GM12878 (cell line): ENCODE measurements around the gene ZNF334. TPM values are rescaled to one million over a fixed set of nuclear protein-coding genes. Genes with fewer than 3 reads are reported as not detected.

ENCODE experiments used
- ATAC-seq: fragments of 200-7000 bp; cut with Tn5 transposase; 3 replicates; pipeline ENCODE4 v1.9.1; 2020; ENCODE audit warnings: mild to moderate bottlenecking, moderate library complexity
- BruUV-seq: library from RNA; stranded (reverse); fragments of 400-500 nt; replicated peaks from 2 replicates; lab custom pipeline; 2021; lab: Mats Ljungman, UMichigan
- CTCF ChIA-PET: fragments of 300-600 bp; sonication (Branson Sonifier 250); formaldehyde crosslinking; extraction: SDS; loops from one replicate; lab custom pipeline; 2021; ENCODE audit warnings: inconsistent platforms; lab: Yijun Ruan, JAX
- POLR2A ChIA-PET: fragments of 350-600 bp; formaldehyde crosslinking; extraction: SDS; loops from one replicate; lab custom pipeline; 2021; ENCODE audit warnings: inconsistent platforms; lab: Charles Lee
- RAD21 ChIA-PET: fragments of 300-600 bp; sonication (Branson Sonifier 250); formaldehyde crosslinking; loops from one replicate; lab custom pipeline; 2023; ENCODE audit warnings: antibody characterized with exemption; ENCODE audit not compliant: unreplicated experiment; lab: Charles Lee
- SMC1A ChIA-PET: fragments of 300-600 bp; sonication (Branson Sonifier 250); formaldehyde crosslinking; loops from one replicate; lab custom pipeline; 2023; ENCODE audit not compliant: unreplicated experiment, uncharacterized antibody; lab: Charles Lee
- DNase-seq: peaks from one replicate; pipeline ENCODE4 v3.0.0-alpha.2; 2011; ENCODE audit warnings: low read depth, low spot score
- FAIRE-seq: peaks from 3 replicates; lab custom pipeline; 2011; peaks lifted over from hg19 to GRCh38; lab: Jason Lieb, UNC
- H2AFZ ChIP-seq: 2 replicates; pipeline ENCODE4 v1.6.0; 2011; ENCODE audit warnings: low read depth, low read length, control low read depth; ENCODE audit not compliant: control insufficient read depth
- H3K27ac ChIP-seq: 2 replicates; pipeline ENCODE4 v1.5.1; 2011; ENCODE audit warnings: control low read depth; ENCODE audit not compliant: control insufficient read depth, insufficient read depth
- H3K27me3 ChIP-seq, 2 experiments: replicated peaks in 1 of 2; 2 replicates each; pipeline versions ENCODE4 v1.6.0 to v1.6.1; 2011; ENCODE audit warnings: low read length in 1 of 2; ENCODE audit not compliant: control insufficient read depth in 2 of 2, insufficient read depth in 2 of 2
- H3K36me3 ChIP-seq, 2 experiments: 2 replicates each; pipeline ENCODE4 v1.5.1; 2011; ENCODE audit warnings: low read length in 1 of 2; ENCODE audit not compliant: control insufficient read depth in 2 of 2, insufficient read depth in 2 of 2
- H3K4me1 ChIP-seq: 2 replicates; pipeline ENCODE4 v1.6.1; 2011; ENCODE audit warnings: mild to moderate bottlenecking, low read length, moderate library complexity, mixed read lengths; ENCODE audit not compliant: control insufficient read depth, insufficient read depth
- H3K4me2 ChIP-seq: 2 replicates; pipeline ENCODE4 v1.6.0; 2011; ENCODE audit warnings: control low read depth; ENCODE audit not compliant: control insufficient read depth, insufficient read depth
- H3K4me3 ChIP-seq: fragments of 200-600 bp; sonication (generic); 2 replicates; pipeline ENCODE4 v1.5.1; 2016
- H3K79me2 ChIP-seq: 2 replicates; pipeline ENCODE4 v1.6.0; 2011; ENCODE audit warnings: low read length; ENCODE audit not compliant: control insufficient read depth, insufficient read depth
- H3K9ac ChIP-seq: 2 replicates; pipeline ENCODE4 v1.8.0; 2011; ENCODE audit warnings: low read length, control low read depth, mixed read lengths; ENCODE audit not compliant: control insufficient read depth, insufficient read depth
- H3K9me3 ChIP-seq: replicated peaks from 3 replicates; pipeline ENCODE4 v1.5.1; 2011; ENCODE audit warnings: mild to moderate bottlenecking, low read length; ENCODE audit not compliant: control insufficient read depth, insufficient read depth
- H4K20me1 ChIP-seq: 2 replicates; pipeline ENCODE4 v1.6.0; 2011; ENCODE audit not compliant: control insufficient read depth, insufficient read depth
- BCL3 ChIP-seq: IDR thresholded peaks from 2 replicates; pipeline ENCODE4 v1.6.1; 2011; ENCODE audit warnings: borderline replicate concordance, low read depth, mild to moderate bottlenecking, moderate library complexity, low read length; ENCODE audit not compliant: insufficient read depth, poor library complexity, severe bottlenecking
- GATAD2B ChIP-seq: fragments of 450-650 bp; conservative IDR thresholded peaks from 2 replicates; pipeline ENCODE4 v1.6.1; 2017; ENCODE audit warnings: low read depth, mild to moderate bottlenecking, moderate library complexity
- IKZF2 ChIP-seq, 2 experiments: fragments of 450-650 bp; IDR thresholded peaks; 2 replicates each; pipeline ENCODE4 v1.6.1; 2017; ENCODE audit warnings: mild to moderate bottlenecking in 2 of 2, moderate library complexity in 2 of 2
- JUND ChIP-seq: IDR thresholded peaks from 2 replicates; pipeline ENCODE4 v1.6.1; 2012; ENCODE audit warnings: low read depth, mild to moderate bottlenecking, low read length, improper control_type of control experiment, moderate library complexity
- NR2F1 ChIP-seq: fragments of 450-650 bp; conservative IDR thresholded peaks from 2 replicates; pipeline ENCODE4 v1.6.1; 2017; ENCODE audit warnings: mild to moderate bottlenecking
- POU2F2 ChIP-seq: IDR thresholded peaks from 3 replicates; pipeline ENCODE4 v1.6.1; 2011; ENCODE audit warnings: low read depth, mild to moderate bottlenecking, low read length, borderline replicate concordance
- RAD51 ChIP-seq: fragments of 450-650 bp; IDR thresholded peaks from 2 replicates; pipeline ENCODE4 v1.6.1; 2016; ENCODE audit warnings: moderate library complexity, mild to moderate bottlenecking, inconsistent platforms
- RBBP5 ChIP-seq: fragments of 200-600 bp; sonication (generic); conservative IDR thresholded peaks from 2 replicates; pipeline ENCODE4 v1.6.1; 2016
- SMAD5 ChIP-seq: IDR thresholded peaks from 2 replicates; pipeline ENCODE4 v1.6.1; 2016; ENCODE audit warnings: antibody characterized with exemption, low read depth
- SMARCA5 ChIP-seq: fragments of 450-650 bp; IDR thresholded peaks from 2 replicates; pipeline ENCODE4 v1.6.1; 2017; ENCODE audit warnings: mild to moderate bottlenecking
- SRF ChIP-seq, 2 experiments: IDR thresholded peaks; 2 replicates each; pipeline ENCODE4 v1.6.1; 2011; ENCODE audit warnings: low read depth in 2 of 2, low read length in 2 of 2, mild to moderate bottlenecking in 1 of 2, moderate library complexity in 1 of 2
- ZBTB40 ChIP-seq: fragments of 450-650 bp; IDR thresholded peaks from 2 replicates; pipeline ENCODE4 v1.6.1; 2016; ENCODE audit warnings: mild to moderate bottlenecking, moderate library complexity, borderline replicate concordance
- ZNF207 ChIP-seq: fragments of 450-650 bp; IDR thresholded peaks from 2 replicates; pipeline ENCODE4 v1.6.1; 2014; ENCODE audit warnings: antibody characterized with exemption, mild to moderate bottlenecking, borderline replicate concordance
- ZNF592 ChIP-seq: fragments of 450-650 bp; IDR thresholded peaks from 2 replicates; pipeline ENCODE4 v1.6.1; 2017; ENCODE audit warnings: mild to moderate bottlenecking, moderate library complexity
- WGBS: methylation state at CpG from one replicate; pipeline ENCODE4 v1.1.6; 2016; ENCODE audit warnings: low lambda C conversion rate; ENCODE audit not compliant: insufficient replicate concordance, insufficient coverage; ENCODE audit errors: missing lambda C conversion rate; 5-methylcytosine and 5-hydroxymethylcytosine counted together
- in situ Hi-C: fragments of 300-500 bp; cut with MboI; formaldehyde crosslinking; loops from 9 replicates; pipeline ENCODE4 v1.14.3; 2018; ENCODE audit warnings: mixed read lengths
- intact Hi-C: fragments of 100-400 bp; cut with micrococcal nuclease; formaldehyde crosslinking; loops from one replicate; pipeline ENCODE4 v1.14.2; 2022; ENCODE audit not compliant: unreplicated experiment
- polyA plus RNA-seq, 11 experiments: library from polyadenylated mRNA; depleted of rRNA in 4 of 11; unstranded in 6 of 11; stranded (reverse) in 5 of 11; fragments of >200 nt; fragmentation: Nextera tagmentation in 4 of 11; fragmentation: Illumina TruSeq in 1 of 11; extraction: Ambion mirVana in 4 of 11; extraction: Trizol in 1 of 11; gene quantifications; 1 replicate in 1 of 11; 2 replicates in 10 of 11; pipeline versions ENCODE4 v1.2.1 to v1.2.3, GENCODE V29; 2011 to 2016; ENCODE audit warnings: inconsistent platforms in 2 of 11, missing spikeins in 2 of 11, low read depth in 1 of 11
- total RNA-seq, 4 experiments: library from RNA; depleted of rRNA in 3 of 4; stranded (reverse); fragments of >200 nt in 3 of 4; fragmentation: Illumina TruSeq in 1 of 4; extraction: Trizol in 1 of 4; gene quantifications; 2 replicates each; pipeline versions ENCODE4 v1.2.1 to v1.2.3, GENCODE V29; 2013 to 2021

Gene ZNF334
- total and polyA plus RNA-seq, 10 of the 15 experiments (the other 5 are each of a cell fraction or from before 2014, with no cell fraction given) = 0.08 to 2.0 (median 1.2) TPM

- Histone ChIP-seq H3K27ac (no peak overlapping the region), H3K4me3 (no peak overlapping the region), H3K4me1 (no peaks in the 10 kb centered on the region), H3K27me3 (no peaks in the 10 kb centered on the region), H3K9me3 (no peaks in the 10 kb centered on the region), H2AFZ (no peak overlapping the region), H4K20me1 (no peaks in the 10 kb centered on the region), H3K79me2 (no peaks in the 10 kb centered on the region), H3K4me2 (no peak overlapping the region), H3K9ac (no peak overlapping the region), H3K36me3 (no peaks in the 10 kb centered on the region)
- in situ Hi-C loops (no loop called here), intact Hi-C loops (no loop called here)
- no peak for DNase-seq
- no TSS peak for BruUV-seq
- ChIA-PET SMC1A (interaction anchor here (0.7 kb wide), 1 partner anchor 56 kb away, joined by 3 read pairs; no protein-coding TSS in a partner anchor), CTCF (interaction anchor here (0.7 kb wide), 1 partner anchor 139 kb away, joined by 3 read pairs; no protein-coding TSS in a partner anchor), POLR2A (no interaction called here), RAD21 (no interaction called here)
- ATAC-seq = no peak
- FAIRE-seq = no peak
- WGBS = 2% methylated on average over 3 of the region's 3 CpGs
- no peak for TF ChIP-seq ZNF592
- TF ChIP-seq RBBP5 = no peak
- TF ChIP-seq IKZF2 (IDR thresholded peaks at IDR 0.05) = no peak
- TF ChIP-seq JUND = no peak
- TF ChIP-seq SMARCA5 = no peak
- no peak for TF ChIP-seq ZNF207
- TF ChIP-seq GATAD2B = no peak
- TF ChIP-seq SRF (IDR thresholded peaks at IDR 0.05; ENCODE audit: low read depth in 2 of 2, low read length in 2 of 2) = no peak
- no peak for TF ChIP-seq RAD51
- no peak for TF ChIP-seq NR2F1
- no peak for TF ChIP-seq BCL3
- no peak for TF ChIP-seq SMAD5
- TF ChIP-seq ZBTB40 = no peak
- no peak for TF ChIP-seq POU2F2
These were observed 48.9 kb downstream of the ZNF334 start for GRCh38 chr20:46464451-46464850.
